H9 (cell line): ENCODE results near the gene EAF1. TPM values are rescaled to one million over a fixed set of nuclear protein-coding genes. Genes with fewer than 3 reads are reported as not detected.

ENCODE experiments used
- DNase-seq: peaks from one replicate; pipeline ENCODE4 v3.0.0-alpha.2; 2017
- H2AFZ ChIP-seq: one replicate; pipeline ENCODE4 v1.6.1; 2013; ENCODE audit warnings: mild to moderate bottlenecking, low read length, control low read depth, moderate library complexity
- H2AK5ac ChIP-seq: 2 replicates; pipeline ENCODE4 v1.6.1; 2013; ENCODE audit warnings: low read length, control low read depth, mixed read lengths; ENCODE audit not compliant: insufficient read length
- H2BK120ac ChIP-seq: one replicate; pipeline ENCODE4 v1.6.1; 2013; ENCODE audit warnings: low read depth, mild to moderate bottlenecking, low read length, control low read depth, inconsistent platforms; ENCODE audit not compliant: poor library complexity, severe bottlenecking
- H2BK12ac ChIP-seq: 2 replicates; pipeline ENCODE4 v1.6.1; 2013; ENCODE audit warnings: low read length, control low read depth, mixed read lengths, low read depth; ENCODE audit not compliant: insufficient read length
- H2BK15ac ChIP-seq: 2 replicates; pipeline ENCODE4 v1.6.1; 2013; ENCODE audit warnings: low read depth, low read length, control low read depth
- H2BK20ac ChIP-seq: one replicate; pipeline ENCODE4 v1.6.1; 2013; ENCODE audit warnings: low read depth, mild to moderate bottlenecking, low read length, control low read depth, inconsistent platforms; ENCODE audit not compliant: poor library complexity, severe bottlenecking
- H2BK5ac ChIP-seq: 2 replicates; pipeline ENCODE4 v1.6.1; 2013; ENCODE audit warnings: low read length, control low read depth, mixed read lengths; ENCODE audit not compliant: insufficient read length
- H3K14ac ChIP-seq: 2 replicates; pipeline ENCODE4 v1.6.1; 2013; ENCODE audit warnings: low read length, control low read depth; ENCODE audit not compliant: insufficient read depth
- H3K18ac ChIP-seq: 2 replicates; pipeline ENCODE4 v1.6.1; 2013; ENCODE audit warnings: low read depth, mild to moderate bottlenecking, mixed read lengths, low read length, control low read depth; ENCODE audit not compliant: insufficient read length
- H3K23ac ChIP-seq: 2 replicates; pipeline ENCODE4 v1.6.1; 2013; ENCODE audit warnings: low read length, control low read depth, mixed read lengths, low read depth; ENCODE audit not compliant: insufficient read length
- H3K23me2 ChIP-seq: 2 replicates; pipeline ENCODE4 v1.6.1; 2013; ENCODE audit warnings: low read depth, mild to moderate bottlenecking, mixed read lengths, low read length, control low read depth; ENCODE audit not compliant: insufficient read length, poor library complexity, severe bottlenecking
- H3K27ac ChIP-seq: 2 replicates; pipeline ENCODE4 v1.5.1; 2013; ENCODE audit warnings: low read length, control low read depth, mixed read lengths, low read depth; ENCODE audit not compliant: insufficient read length
- H3K27me3 ChIP-seq: 2 replicates; pipeline ENCODE4 v1.6.1; 2013; ENCODE audit warnings: low read length, control low read depth, inconsistent platforms; ENCODE audit not compliant: insufficient read depth
- H3K4ac ChIP-seq: 2 replicates; pipeline ENCODE4 v1.6.1; 2013; ENCODE audit warnings: low read depth, mild to moderate bottlenecking, control low read depth, inconsistent platforms, low read length, moderate library complexity
- H3K4me1 ChIP-seq: 2 replicates; pipeline ENCODE4 v1.6.1; 2013; ENCODE audit warnings: low read length, control low read depth, inconsistent platforms; ENCODE audit not compliant: insufficient read depth
- H3K4me2 ChIP-seq: 2 replicates; pipeline ENCODE4 v1.6.1; 2013; ENCODE audit warnings: low read length, control low read depth, mixed read lengths; ENCODE audit not compliant: insufficient read length, insufficient read depth
- H3K56ac ChIP-seq: 2 replicates; pipeline ENCODE4 v1.6.1; 2013; ENCODE audit warnings: low read depth, mild to moderate bottlenecking, mixed read lengths, low read length, control low read depth; ENCODE audit not compliant: insufficient read length
- H3K79me1 ChIP-seq: 2 replicates; pipeline ENCODE4 v1.6.1; 2013; ENCODE audit warnings: low read depth, mild to moderate bottlenecking, moderate library complexity, low read length, control low read depth, inconsistent platforms; ENCODE audit not compliant: insufficient read depth, poor library complexity, severe bottlenecking
- H3K79me2 ChIP-seq: 2 replicates; pipeline ENCODE4 v1.6.1; 2013; ENCODE audit warnings: low read length, control low read depth, inconsistent platforms; ENCODE audit not compliant: insufficient read depth
- H3K9ac ChIP-seq: 2 replicates; pipeline ENCODE4 v1.6.1; 2013; ENCODE audit warnings: low read length, control low read depth, mixed read lengths; ENCODE audit not compliant: insufficient read length; ENCODE audit errors: extremely low read depth
- H3K9me3 ChIP-seq: one replicate; pipeline ENCODE4 v1.6.1; 2013; ENCODE audit warnings: low read depth, low read length, inconsistent platforms; ENCODE audit not compliant: control insufficient read depth
- H3T11ph ChIP-seq: one replicate; pipeline ENCODE4 v1.6.1; 2013; ENCODE audit warnings: mild to moderate bottlenecking, low read length, control low read depth, inconsistent platforms
- H4K20me1 ChIP-seq: one replicate; pipeline ENCODE4 v1.6.1; 2013; ENCODE audit not compliant: control insufficient read depth, insufficient read length, insufficient read depth
- H4K5ac ChIP-seq: 2 replicates; pipeline ENCODE4 v1.6.1; 2013; ENCODE audit warnings: low read depth, mild to moderate bottlenecking, mixed read lengths, low read length, control low read depth; ENCODE audit not compliant: insufficient read length
- H4K8ac ChIP-seq: replicated peaks from 2 replicates; pipeline ENCODE4 v1.6.1; 2013; ENCODE audit warnings: low read length, control low read depth, mixed read lengths, low read depth; ENCODE audit not compliant: insufficient read length
- H4K91ac ChIP-seq: 2 replicates; pipeline ENCODE4 v1.6.1; 2013; ENCODE audit warnings: low read depth, mild to moderate bottlenecking, moderate library complexity, mixed read lengths, low read length, control low read depth; ENCODE audit not compliant: insufficient read length
- H3K27ac Mint-ChIP-seq, 3 experiments: 2 replicates in 2 of 3; 3 replicates in 1 of 3; pipeline ENCODE4 v1.8.0; 2020 to 2021; ENCODE audit warnings: mixed read lengths in 3 of 3, mild to moderate bottlenecking in 1 of 3, moderate library complexity in 1 of 3
- H3K27me3 Mint-ChIP-seq: 2 replicates; pipeline ENCODE4 v1.8.0; 2021; ENCODE audit warnings: low read depth, mild to moderate bottlenecking, moderate library complexity, mixed read lengths
- H3K36me3 Mint-ChIP-seq, 3 experiments: 2 replicates in 2 of 3; 3 replicates in 1 of 3; pipeline ENCODE4 v1.8.0; 2020 to 2021; ENCODE audit warnings: low read depth in 3 of 3, mixed read lengths in 3 of 3; ENCODE audit not compliant: insufficient read depth in 1 of 3
- H3K4me1 Mint-ChIP-seq, 2 experiments: 2 replicates each; pipeline ENCODE4 v1.8.0; 2020; ENCODE audit warnings: mixed read lengths in 2 of 2
- H3K4me3 Mint-ChIP-seq, 2 experiments: 2 replicates in 1 of 2; 3 replicates in 1 of 2; pipeline ENCODE4 v1.8.0; 2020 to 2021; ENCODE audit warnings: mild to moderate bottlenecking in 2 of 2, mixed read lengths in 2 of 2, moderate library complexity in 1 of 2
- H3K9me3 Mint-ChIP-seq, 2 experiments: 2 replicates in 1 of 2; 3 replicates in 1 of 2; pipeline ENCODE4 v1.8.0; 2020; ENCODE audit warnings: mild to moderate bottlenecking in 2 of 2, mixed read lengths in 2 of 2, moderate library complexity in 1 of 2
- WGBS: extraction: QIAGEN DNeasy Blood & Tissue Kit; methylation state at CpG from one replicate; pipeline ENCODE4 v1.1.7; 2013; ENCODE audit warnings: missing lambda C conversion rate, low lambda C conversion rate, mixed read lengths; ENCODE audit not compliant: insufficient read length; ENCODE audit errors: extremely low coverage; 5-methylcytosine and 5-hydroxymethylcytosine counted together
- total RNA-seq: library from RNA; stranded (reverse); gene quantifications from 2 replicates; pipeline ENCODE4 v1.2.1, GENCODE V29; 2021
- TF ChIP-seq, protein P1 (sequence below): fragments of 200-600 bp; sonication (generic); conservative IDR thresholded peaks from 3 replicates; pipeline ENCODE4 v1.8.0; 2021; ENCODE audit warnings: antibody characterized with exemption, mild to moderate bottlenecking

EAF1 gene
- total RNA-seq, 1 experiment from 2014 or later = 34.3 TPM

DNA sequence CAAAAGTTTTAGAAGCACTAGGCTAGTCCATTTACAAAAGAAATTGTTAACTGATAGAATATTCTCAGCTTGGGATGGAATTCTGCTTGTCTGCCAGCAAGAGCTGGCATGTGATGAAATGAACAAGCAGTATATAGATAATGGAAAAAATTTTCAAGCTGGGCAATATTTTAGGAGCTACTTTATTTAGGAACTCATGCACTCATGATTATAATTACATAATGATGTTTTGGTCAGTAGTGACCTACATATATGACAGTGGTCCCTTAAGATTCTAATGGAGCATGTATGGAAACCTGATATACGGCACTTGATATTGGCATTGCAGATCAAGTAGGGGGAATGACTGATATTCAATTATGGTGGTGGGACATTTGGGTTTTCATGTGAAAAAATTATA lies 6.1 kb downstream of the EAF1 start:
- Histone ChIP-seq H3K18ac (no peak overlapping the region), H2BK120ac (no peak overlapping the region), H4K5ac (no peak overlapping the region), H2AK5ac (no peak overlapping the region), H3T11ph (no peak overlapping the region), H3K79me2 (peaks cover 7% of the 10 kb centered on the region; the same call in 1 of the 2 replicates), H3K56ac (no peak overlapping the region), H3K23me2 (no peaks in the 10 kb centered on the region), H4K91ac (no peak overlapping the region), H2BK15ac (no peak overlapping the region), H3K9me3 (no peaks in the 10 kb centered on the region), H3K4me1 (no peaks in the 10 kb centered on the region), H4K8ac (no peak overlapping the region), H2BK12ac (no peak overlapping the region), H2AFZ (no peak overlapping the region), H3K27me3 (no peaks in the 10 kb centered on the region), H3K14ac (no peak overlapping the region), H2BK5ac (no peak overlapping the region), H3K9ac (no peak overlapping the region), H2BK20ac (no peak overlapping the region), H3K23ac (no peak overlapping the region), H3K4ac (no peak overlapping the region), H3K27ac (no peak overlapping the region), H3K79me1 (no peaks in the 10 kb centered on the region), H3K4me2 (no peak overlapping the region), H4K20me1 (no peaks in the 10 kb centered on the region)
- Mint-ChIP-seq H3K4me3 (no peak overlapping the region), H3K27ac (no peak overlapping the region), H3K9me3 (no peaks in the 10 kb centered on the region), H3K27me3 (no peaks in the 10 kb centered on the region), H3K4me1 (peaks cover 5 to 6% of the 10 kb centered on the region in 2 experiments), H3K36me3 (peaks cover 18 to 67% (median 66%) of the 10 kb centered on the region in 3 experiments; a peak in 6 of 7 replicates)
- DNase-seq = no peak
- TF ChIP-seq, protein P1, sequence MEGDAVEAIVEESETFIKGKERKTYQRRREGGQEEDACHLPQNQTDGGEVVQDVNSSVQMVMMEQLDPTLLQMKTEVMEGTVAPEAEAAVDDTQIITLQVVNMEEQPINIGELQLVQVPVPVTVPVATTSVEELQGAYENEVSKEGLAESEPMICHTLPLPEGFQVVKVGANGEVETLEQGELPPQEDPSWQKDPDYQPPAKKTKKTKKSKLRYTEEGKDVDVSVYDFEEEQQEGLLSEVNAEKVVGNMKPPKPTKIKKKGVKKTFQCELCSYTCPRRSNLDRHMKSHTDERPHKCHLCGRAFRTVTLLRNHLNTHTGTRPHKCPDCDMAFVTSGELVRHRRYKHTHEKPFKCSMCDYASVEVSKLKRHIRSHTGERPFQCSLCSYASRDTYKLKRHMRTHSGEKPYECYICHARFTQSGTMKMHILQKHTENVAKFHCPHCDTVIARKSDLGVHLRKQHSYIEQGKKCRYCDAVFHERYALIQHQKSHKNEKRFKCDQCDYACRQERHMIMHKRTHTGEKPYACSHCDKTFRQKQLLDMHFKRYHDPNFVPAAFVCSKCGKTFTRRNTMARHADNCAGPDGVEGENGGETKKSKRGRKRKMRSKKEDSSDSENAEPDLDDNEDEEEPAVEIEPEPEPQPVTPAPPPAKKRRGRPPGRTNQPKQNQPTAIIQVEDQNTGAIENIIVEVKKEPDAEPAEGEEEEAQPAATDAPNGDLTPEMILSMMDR = no peak
- no CpG with 5 or more reads among the region's 1 CpG for WGBS
